ENCODE data around the gene SPRED2. TPM values are rescaled to one million over a fixed set of nuclear protein-coding genes. Genes with fewer than 3 reads are reported as not detected.

The SPRED2 gene
- total and polyA plus RNA-seq, 4 donors = 6.7 to 7.5 (median 7.1) TPM

GRCh38 chr2:65281627-65282351 is 150.6 kb downstream of the SPRED2 start:
- WGBS = 49% methylated on average over 4 of the region's 4 CpGs
- DNase-seq (ENCODE audit: low spot score) = no peak
- H3K4me1 ChIP-seq (ENCODE audit: control insufficient read depth in 4 of 4, insufficient read depth in 4 of 4, low read length in 3 of 4) = no peaks in the 10 kb centered on the region
- TF ChIP-seq HNF4A (conservative IDR thresholded peaks at IDR 0.05) (no peak), EGR1 (IDR thresholded peaks at IDR 0.05; ENCODE audit: low read depth in 2 of 2) (no peak), NR2F2 (IDR thresholded peaks at IDR 0.05) (no peak), SP1 (IDR thresholded peaks at IDR 0.05) (no peak), GABPA (IDR thresholded peaks at IDR 0.05 in 1 of 2, conservative IDR thresholded peaks at IDR 0.05 in 1 of 2) (no peak), YY1 (IDR thresholded peaks at IDR 0.05) (no peak), FOXA2 (IDR thresholded peaks at IDR 0.05) (no peak), RAD21 (IDR thresholded peaks at IDR 0.05) (no peak), RXRA (IDR thresholded peaks at IDR 0.05) (no peak), REST (IDR thresholded peaks at IDR 0.05) (no peak), FOXA1 (IDR thresholded peaks at IDR 0.05) (no peak), JUND (IDR thresholded peaks at IDR 0.05) (no peak), TAF1 (conservative IDR thresholded peaks at IDR 0.05) (no peak), ATF3 (IDR thresholded peaks at IDR 0.05) (no peak), ZBTB33 (IDR thresholded peaks at IDR 0.05) (no peak), HNF4G (IDR thresholded peaks at IDR 0.05) (no peak)
- TF ChIP-seq, protein P1, sequence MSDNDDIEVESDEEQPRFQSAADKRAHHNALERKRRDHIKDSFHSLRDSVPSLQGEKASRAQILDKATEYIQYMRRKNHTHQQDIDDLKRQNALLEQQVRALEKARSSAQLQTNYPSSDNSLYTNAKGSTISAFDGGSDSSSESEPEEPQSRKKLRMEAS (IDR thresholded peaks at IDR 0.05) = no peak
- TF ChIP-seq, protein P2, sequence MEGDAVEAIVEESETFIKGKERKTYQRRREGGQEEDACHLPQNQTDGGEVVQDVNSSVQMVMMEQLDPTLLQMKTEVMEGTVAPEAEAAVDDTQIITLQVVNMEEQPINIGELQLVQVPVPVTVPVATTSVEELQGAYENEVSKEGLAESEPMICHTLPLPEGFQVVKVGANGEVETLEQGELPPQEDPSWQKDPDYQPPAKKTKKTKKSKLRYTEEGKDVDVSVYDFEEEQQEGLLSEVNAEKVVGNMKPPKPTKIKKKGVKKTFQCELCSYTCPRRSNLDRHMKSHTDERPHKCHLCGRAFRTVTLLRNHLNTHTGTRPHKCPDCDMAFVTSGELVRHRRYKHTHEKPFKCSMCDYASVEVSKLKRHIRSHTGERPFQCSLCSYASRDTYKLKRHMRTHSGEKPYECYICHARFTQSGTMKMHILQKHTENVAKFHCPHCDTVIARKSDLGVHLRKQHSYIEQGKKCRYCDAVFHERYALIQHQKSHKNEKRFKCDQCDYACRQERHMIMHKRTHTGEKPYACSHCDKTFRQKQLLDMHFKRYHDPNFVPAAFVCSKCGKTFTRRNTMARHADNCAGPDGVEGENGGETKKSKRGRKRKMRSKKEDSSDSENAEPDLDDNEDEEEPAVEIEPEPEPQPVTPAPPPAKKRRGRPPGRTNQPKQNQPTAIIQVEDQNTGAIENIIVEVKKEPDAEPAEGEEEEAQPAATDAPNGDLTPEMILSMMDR (IDR thresholded peaks at IDR 0.05; ENCODE audit: low read depth, low read length, missing input control) = no peak
- no peaks in the 10 kb centered on the region for H3K9me3 ChIP-seq (ENCODE audit: control insufficient read depth in 4 of 4, low read length in 3 of 4)
- H3K4me3 ChIP-seq (ENCODE audit: low read depth in 1 of 3, low read length in 3 of 3) = no peak overlapping the region
- H3K9ac ChIP-seq (ENCODE audit: low read depth in 1 of 2, low read length in 2 of 2) = no peak overlapping the region
- no peaks in the 10 kb centered on the region for H3K36me3 ChIP-seq (ENCODE audit: control insufficient read depth in 4 of 4, insufficient read depth in 3 of 4, low read depth in 1 of 4, low read length in 3 of 4)
- H3K27me3 ChIP-seq (ENCODE audit: control insufficient read depth in 4 of 4, insufficient read depth in 4 of 4, low read length in 3 of 4) = no peaks in the 10 kb centered on the region
- H3K27ac ChIP-seq (ENCODE audit: low read depth in 1 of 2, low read length in 2 of 2) = no peak overlapping the region
